Smooth muscle cell (in vitro differentiated cells): Measurements from ENCODE around the gene EFCAB5. TPM values are rescaled to one million over a fixed set of nuclear protein-coding genes. Genes with fewer than 3 reads are reported as not detected.

Experiments used
- DNase-seq: peaks from one replicate; lab custom pipeline; 2025; ENCODE audit not compliant: unreplicated experiment; lab: John Stamatoyannopoulos, UW
- H2AFZ ChIP-seq: fragments of 200-600 bp; sonication (generic); 2 replicates; pipeline ENCODE4 v1.6.0; 2016; ENCODE audit warnings: antibody characterized with exemption, low read depth, mild to moderate bottlenecking
- H3F3A ChIP-seq: fragments of 200-600 bp; sonication (generic); 2 replicates; pipeline ENCODE4 v1.6.0; 2017; ENCODE audit warnings: antibody characterized with exemption, low read depth
- H3K27ac ChIP-seq: fragments of 200-600 bp; sonication (generic); 2 replicates; pipeline ENCODE4 v1.5.1; 2016; ENCODE audit warnings: low read depth, mild to moderate bottlenecking
- H3K27me3 ChIP-seq: fragments of 200-600 bp; sonication (generic); 2 replicates; pipeline ENCODE4 v1.6.1; 2016; ENCODE audit warnings: low read depth, mild to moderate bottlenecking
- H3K36me3 ChIP-seq: fragments of 200-600 bp; sonication (generic); 2 replicates; pipeline ENCODE4 v1.5.1; 2016; ENCODE audit warnings: low read depth
- H3K4me1 ChIP-seq: fragments of 200-600 bp; sonication (generic); 2 replicates; pipeline ENCODE4 v1.5.1; 2016; ENCODE audit warnings: low read depth
- H3K4me2 ChIP-seq: fragments of 200-600 bp; sonication (generic); 2 replicates; pipeline ENCODE4 v1.6.0; 2016; ENCODE audit warnings: mild to moderate bottlenecking
- H3K4me3 ChIP-seq: fragments of 200-600 bp; sonication (generic); 2 replicates; pipeline ENCODE4 v1.5.1; 2016; ENCODE audit warnings: mild to moderate bottlenecking
- H3K79me2 ChIP-seq: fragments of 200-600 bp; sonication (generic); 2 replicates; pipeline ENCODE4 v1.6.0; 2016; ENCODE audit warnings: low read depth, mild to moderate bottlenecking
- H3K9ac ChIP-seq: fragments of 200-600 bp; sonication (generic); 2 replicates; pipeline ENCODE4 v1.6.0; 2016; ENCODE audit warnings: low read depth
- H3K9me3 ChIP-seq: fragments of 200-600 bp; sonication (generic); replicated peaks from 2 replicates; pipeline ENCODE4 v1.5.1; 2016; ENCODE audit warnings: low read depth
- H4K20me1 ChIP-seq: fragments of 200-600 bp; sonication (generic); 2 replicates; pipeline ENCODE4 v1.6.0; 2016; ENCODE audit warnings: low read depth
- WGBS: methylation state at CpG from one replicate; pipeline ENCODE4 v1.1.7; 2016; ENCODE audit warnings: low lambda C conversion rate; 5-methylcytosine and 5-hydroxymethylcytosine counted together
- polyA plus RNA-seq: library from polyadenylated mRNA; unstranded; fragments of >200 nt; fragmentation: Nextera tagmentation; extraction: Ambion mirVana; gene quantifications from 2 replicates; pipeline ENCODE4 v1.2.1, GENCODE V29; 2016
- total RNA-seq: library from RNA; depleted of rRNA; stranded (reverse); fragments of >200 nt; gene quantifications from 2 replicates; pipeline ENCODE4 v1.2.3, GENCODE V29; 2014
- TF ChIP-seq, protein P1 (sequence below): fragments of 200-600 bp; sonication (generic); IDR thresholded peaks from 2 replicates; pipeline ENCODE4 v1.5.1; 2017; ENCODE audit warnings: borderline replicate concordance, mild to moderate bottlenecking, antibody characterized with exemption; ENCODE audit not compliant: insufficient read depth, poor library complexity, severe bottlenecking

Gene EFCAB5
- total and polyA plus RNA-seq, 2 experiments from 2014 or later, result 0.31 TPM; not detected in 1

DNA sequence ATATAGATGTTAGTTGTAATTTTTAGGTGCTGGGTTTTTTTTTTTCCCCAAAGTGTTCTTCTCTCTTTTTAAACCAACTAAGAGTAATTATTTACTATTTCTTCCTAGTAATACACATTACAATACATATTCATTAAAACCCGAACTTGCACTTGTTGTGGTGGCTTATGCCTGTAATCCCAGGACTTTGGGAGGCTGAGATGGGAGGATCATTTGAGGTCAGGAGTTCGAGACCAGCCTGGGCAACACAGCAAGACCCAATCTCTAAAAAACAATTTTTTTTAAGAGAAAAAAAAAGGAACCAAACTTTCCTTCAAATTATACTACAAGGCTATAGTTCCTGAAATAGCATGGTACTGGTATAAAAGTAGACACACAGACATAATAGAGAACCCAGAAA lies 3.8 kb downstream of the EFCAB5 start:
- H3K9me3 ChIP-seq, result no peaks in the 10 kb centered on the region
- H3K4me2 ChIP-seq, result no peak overlapping the region
- H3K4me3 ChIP-seq, result no peak overlapping the region
- H3K27ac ChIP-seq, result no peak overlapping the region
- 77% methylated on average over 2 of the region's 2 CpGs for WGBS
- no peaks in the 10 kb centered on the region for H3K36me3 ChIP-seq
- no peak overlapping the region for H2AFZ ChIP-seq
- no peak for DNase-seq
- H3K79me2 ChIP-seq, result no peaks in the 10 kb centered on the region
- H3K27me3 ChIP-seq, result no peaks in the 10 kb centered on the region
- TF ChIP-seq, protein P1, sequence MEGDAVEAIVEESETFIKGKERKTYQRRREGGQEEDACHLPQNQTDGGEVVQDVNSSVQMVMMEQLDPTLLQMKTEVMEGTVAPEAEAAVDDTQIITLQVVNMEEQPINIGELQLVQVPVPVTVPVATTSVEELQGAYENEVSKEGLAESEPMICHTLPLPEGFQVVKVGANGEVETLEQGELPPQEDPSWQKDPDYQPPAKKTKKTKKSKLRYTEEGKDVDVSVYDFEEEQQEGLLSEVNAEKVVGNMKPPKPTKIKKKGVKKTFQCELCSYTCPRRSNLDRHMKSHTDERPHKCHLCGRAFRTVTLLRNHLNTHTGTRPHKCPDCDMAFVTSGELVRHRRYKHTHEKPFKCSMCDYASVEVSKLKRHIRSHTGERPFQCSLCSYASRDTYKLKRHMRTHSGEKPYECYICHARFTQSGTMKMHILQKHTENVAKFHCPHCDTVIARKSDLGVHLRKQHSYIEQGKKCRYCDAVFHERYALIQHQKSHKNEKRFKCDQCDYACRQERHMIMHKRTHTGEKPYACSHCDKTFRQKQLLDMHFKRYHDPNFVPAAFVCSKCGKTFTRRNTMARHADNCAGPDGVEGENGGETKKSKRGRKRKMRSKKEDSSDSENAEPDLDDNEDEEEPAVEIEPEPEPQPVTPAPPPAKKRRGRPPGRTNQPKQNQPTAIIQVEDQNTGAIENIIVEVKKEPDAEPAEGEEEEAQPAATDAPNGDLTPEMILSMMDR, result no peak
- no peak overlapping the region for H3K9ac ChIP-seq
- H4K20me1 ChIP-seq, result no peaks in the 10 kb centered on the region
- H3F3A ChIP-seq, result no peaks in the 10 kb centered on the region
- H3K4me1 ChIP-seq, result peaks cover 5% of the 10 kb centered on the region

GRCh38 chr17:29948448-29949215 lies 7.2 kb downstream of the EFCAB5 start:
- Histone ChIP-seq H3K4me2 (no peak overlapping the region), H3K4me3 (no peak overlapping the region), H4K20me1 (no peaks in the 10 kb centered on the region), H3K79me2 (no peaks in the 10 kb centered on the region), H3K9ac (no peak overlapping the region), H2AFZ (peak overlapping the region; percentile 24), H3K36me3 (no peaks in the 10 kb centered on the region), H3F3A (no peaks in the 10 kb centered on the region), H3K27me3 (no peaks in the 10 kb centered on the region), H3K9me3 (no peaks in the 10 kb centered on the region), H3K27ac (no peak overlapping the region), H3K4me1 (peaks cover 5% of the 10 kb centered on the region)
- no peak for DNase-seq
- WGBS, result 72% methylated on average over 3 of the region's 3 CpGs
- TF ChIP-seq, protein P1, result no peak

DNA sequence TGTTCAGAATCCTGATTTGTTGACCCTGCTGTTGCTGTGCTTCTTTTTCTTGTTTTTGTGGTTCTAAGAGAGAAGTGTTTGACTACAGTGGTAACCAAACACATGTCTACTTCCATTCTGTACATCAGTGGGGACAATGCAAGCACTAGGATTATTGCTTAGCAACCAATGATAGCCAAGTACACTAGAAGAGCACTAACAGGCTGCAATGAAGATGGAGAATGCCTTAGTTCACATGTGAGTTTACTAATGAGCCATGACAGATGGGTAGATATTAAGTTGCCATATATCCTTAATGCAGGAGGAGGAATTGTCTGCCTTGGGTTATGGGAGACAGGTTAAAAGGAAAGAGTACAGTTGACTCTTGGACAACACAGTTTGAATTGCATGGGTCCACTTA lies 8.3 kb downstream of the EFCAB5 start:
- Histone ChIP-seq H3F3A (no peaks in the 10 kb centered on the region), H4K20me1 (no peaks in the 10 kb centered on the region), H3K27me3 (no peaks in the 10 kb centered on the region), H3K79me2 (no peaks in the 10 kb centered on the region), H3K9me3 (no peaks in the 10 kb centered on the region), H3K4me2 (no peak overlapping the region), H3K36me3 (no peaks in the 10 kb centered on the region), H2AFZ (no peak overlapping the region), H3K4me3 (no peak overlapping the region), H3K4me1 (peaks cover 5% of the 10 kb centered on the region), H3K27ac (no peak overlapping the region), H3K9ac (no peak overlapping the region)
- DNase-seq, result no peak
- TF ChIP-seq, protein P1, result no peak

DNA sequence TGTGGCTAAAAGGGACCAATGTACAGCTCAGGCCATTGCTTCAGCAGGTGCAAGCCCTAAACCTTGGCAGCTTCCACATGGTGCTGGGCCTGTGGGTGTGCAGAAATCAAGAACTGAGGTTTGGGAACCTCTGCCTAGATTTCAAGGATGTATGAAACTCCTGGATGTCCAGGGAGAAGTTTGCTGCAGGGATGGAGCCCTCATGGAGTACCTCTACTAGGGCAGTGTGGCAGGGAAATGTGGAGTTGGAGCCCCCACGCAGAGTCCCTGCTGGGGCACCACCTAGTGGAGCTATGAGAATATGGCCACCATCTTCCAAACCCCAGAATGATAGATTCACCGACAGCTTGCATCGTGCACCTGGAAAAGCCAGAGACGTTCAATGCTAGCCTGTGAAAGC lies 13.0 kb downstream of the EFCAB5 start:
- H3K36me3 ChIP-seq, result no peaks in the 10 kb centered on the region
- no peak overlapping the region for H3K4me3 ChIP-seq
- no peaks in the 10 kb centered on the region for H3K9me3 ChIP-seq
- no peak overlapping the region for H2AFZ ChIP-seq
- H4K20me1 ChIP-seq, result no peaks in the 10 kb centered on the region
- H3K27ac ChIP-seq, result no peak overlapping the region
- H3K79me2 ChIP-seq, result no peaks in the 10 kb centered on the region
- H3K4me2 ChIP-seq, result no peak overlapping the region
- TF ChIP-seq, protein P1, result no peak
- 69% methylated on average over 4 of the region's 4 CpGs for WGBS
- H3K4me1 ChIP-seq, result no peaks in the 10 kb centered on the region
- H3K9ac ChIP-seq, result no peak overlapping the region
- DNase-seq, result no peak
- H3F3A ChIP-seq, result no peaks in the 10 kb centered on the region
- H3K27me3 ChIP-seq, result no peaks in the 10 kb centered on the region
